GDM1 (cell line): ENCODE data around the gene CACNG8.
"Not testable (repeated sequence)": the region's sequence is repeated elsewhere in the genome, so short reads cannot be mapped to it uniquely, and the experiment has no call there.

Experiments used
- DNase-seq: peaks from one replicate; lab custom pipeline; 2025; lab: John Stamatoyannopoulos, UW

CACNG8 gene

GRCh38 chr19:54035215-54036178 is 72.8 kb downstream of the CACNG8 start:
- no peak for DNase-seq

DNA sequence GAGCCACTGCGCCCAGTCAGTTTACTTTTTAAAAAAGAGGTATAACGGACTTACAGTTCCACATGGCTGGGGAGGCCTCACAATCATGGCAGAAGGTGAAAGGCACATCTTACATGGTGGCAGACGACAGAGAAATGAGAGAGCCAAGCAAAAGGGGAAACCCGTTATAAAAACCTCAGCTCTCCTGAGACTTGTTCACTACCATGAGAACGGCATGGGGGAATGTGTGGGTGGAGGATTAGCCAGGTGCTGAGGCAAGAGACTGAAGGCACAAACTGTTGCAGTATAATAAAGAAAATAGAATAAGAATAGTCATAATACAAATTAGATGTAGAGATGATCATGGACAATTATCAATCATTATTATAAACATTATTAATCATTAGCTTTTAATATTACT is 73.8 kb downstream of the CACNG8 start:
- not testable (repeated sequence) for DNase-seq
